GM21526 (cell line): ENCODE measurements around the gene TIMM13.

Source experiments
- ATAC-seq: cut with Tn5 transposase; IDR thresholded peaks from one replicate; pipeline ENCODE4 v1.9.1; 2021; ENCODE audit warnings: moderate library complexity; ENCODE audit not compliant: unreplicated experiment, low FRiP score

Gene TIMM13

DNA sequence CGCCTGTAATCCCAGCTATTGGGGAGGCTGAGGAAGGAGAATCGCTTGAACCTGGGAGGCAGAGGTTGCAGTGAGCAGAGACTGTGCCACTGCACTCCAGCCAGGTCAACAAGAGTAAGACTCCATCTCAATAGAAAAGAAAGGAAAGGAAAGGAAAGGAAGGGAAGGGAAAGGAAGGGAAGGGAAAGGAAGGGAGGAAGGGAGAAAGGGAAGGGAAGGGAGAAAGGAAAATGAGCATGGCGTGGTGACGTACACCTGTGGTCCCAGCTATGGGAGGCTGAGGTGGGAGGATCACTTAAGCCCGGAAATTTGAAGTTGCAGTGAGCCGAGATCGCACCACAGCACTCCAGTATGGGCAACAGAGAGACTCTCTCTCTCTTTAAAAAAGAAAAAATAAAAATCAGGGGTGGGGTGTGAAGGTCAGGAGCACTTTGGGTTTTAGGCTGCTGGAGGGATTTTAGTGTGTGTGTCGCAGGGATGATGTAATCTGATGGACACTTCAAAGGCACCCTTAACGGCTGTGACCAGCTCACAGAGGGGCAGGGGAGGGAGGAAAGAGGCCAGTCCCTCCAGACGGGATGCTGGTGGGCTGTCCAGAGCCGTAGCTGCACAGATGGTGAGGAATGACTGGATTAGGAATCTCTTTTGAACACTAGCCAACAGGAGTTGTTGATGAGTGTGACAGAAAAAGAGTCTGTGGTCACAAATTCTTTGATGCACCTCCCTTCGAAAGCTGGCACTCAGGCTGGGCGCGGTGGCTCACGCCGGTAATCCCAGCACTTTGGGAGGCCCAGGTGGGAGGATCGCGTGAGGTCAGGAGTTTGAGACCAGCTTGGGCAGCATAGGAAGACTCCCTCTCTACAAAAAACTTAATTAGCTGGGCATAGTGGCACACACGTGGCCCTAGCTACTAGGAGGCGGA lies 39.8 kb downstream of the TIMM13 start:
- no peak for ATAC-seq

DNA sequence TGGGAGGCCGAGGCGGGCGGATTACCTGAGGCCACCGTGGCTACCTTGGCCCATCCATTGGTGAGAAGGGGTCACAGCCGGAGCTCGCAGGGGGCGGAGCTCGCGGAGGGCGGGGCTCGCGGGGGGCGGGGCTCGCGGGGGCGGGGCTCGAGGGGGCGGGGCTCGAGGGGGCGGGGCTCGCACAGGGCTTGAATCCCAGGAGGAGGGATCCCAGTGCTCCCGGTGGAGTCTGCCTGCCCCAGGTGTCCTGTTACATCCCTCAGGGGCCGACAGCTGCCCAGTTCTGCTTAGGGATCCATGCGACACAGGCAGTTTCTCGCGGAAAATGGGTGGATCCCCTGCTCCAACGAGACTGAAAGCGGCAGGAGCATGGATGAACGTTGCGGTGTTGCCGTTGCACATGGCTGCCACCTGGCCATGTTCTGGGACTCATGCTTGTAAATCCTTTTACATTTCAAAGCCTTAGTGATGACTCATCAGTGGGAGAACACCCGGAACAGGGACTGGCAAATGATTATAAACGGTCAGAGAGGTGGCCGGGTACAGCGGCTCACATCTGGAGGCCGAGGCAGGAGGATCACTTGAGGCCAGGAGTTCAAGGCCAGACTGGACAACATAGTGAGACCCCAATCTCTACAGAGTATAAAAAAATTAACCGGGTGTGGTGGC lies 42.2 kb downstream of the TIMM13 start:
- ATAC-seq, result no peak

GRCh38 chr19:2382530-2383222 lies 44.7 kb downstream of the TIMM13 start:
- ATAC-seq, result no peak

GRCh38 chr19:2381148-2381820 lies 46.1 kb downstream of the TIMM13 start:
- no peak for ATAC-seq

GRCh38 chr19:2380567-2380966 lies 46.8 kb downstream of the TIMM13 start:
- no peak for ATAC-seq

- no peak for ATAC-seq
Observed at GRCh38 chr19:2376784-2377519, 50.4 kb downstream of the TIMM13 start.
